GM12875 (cell line): ENCODE data around the gene MISP3.
A peak's percentile ranks its signal among the peaks of the same experiment; 100 is the strongest.
"Not testable (repeated sequence)": the region's sequence is repeated elsewhere in the genome, so short reads cannot be mapped to it uniquely, and the experiment has no call there.

ENCODE experiments used
- H3K4me3 ChIP-seq: one replicate; pipeline ENCODE4 v1.5.1; 2011; ENCODE audit warnings: low read depth, low read length, control low read depth
- TF ChIP-seq, protein P1 (sequence below): IDR thresholded peaks from 2 replicates; pipeline ENCODE4 v1.5.1; 2011; ENCODE audit warnings: low read depth, mild to moderate bottlenecking, control low read depth, inconsistent platforms, low read length, moderate library complexity, borderline replicate concordance; ENCODE audit not compliant: insufficient read depth

Gene MISP3

DNA sequence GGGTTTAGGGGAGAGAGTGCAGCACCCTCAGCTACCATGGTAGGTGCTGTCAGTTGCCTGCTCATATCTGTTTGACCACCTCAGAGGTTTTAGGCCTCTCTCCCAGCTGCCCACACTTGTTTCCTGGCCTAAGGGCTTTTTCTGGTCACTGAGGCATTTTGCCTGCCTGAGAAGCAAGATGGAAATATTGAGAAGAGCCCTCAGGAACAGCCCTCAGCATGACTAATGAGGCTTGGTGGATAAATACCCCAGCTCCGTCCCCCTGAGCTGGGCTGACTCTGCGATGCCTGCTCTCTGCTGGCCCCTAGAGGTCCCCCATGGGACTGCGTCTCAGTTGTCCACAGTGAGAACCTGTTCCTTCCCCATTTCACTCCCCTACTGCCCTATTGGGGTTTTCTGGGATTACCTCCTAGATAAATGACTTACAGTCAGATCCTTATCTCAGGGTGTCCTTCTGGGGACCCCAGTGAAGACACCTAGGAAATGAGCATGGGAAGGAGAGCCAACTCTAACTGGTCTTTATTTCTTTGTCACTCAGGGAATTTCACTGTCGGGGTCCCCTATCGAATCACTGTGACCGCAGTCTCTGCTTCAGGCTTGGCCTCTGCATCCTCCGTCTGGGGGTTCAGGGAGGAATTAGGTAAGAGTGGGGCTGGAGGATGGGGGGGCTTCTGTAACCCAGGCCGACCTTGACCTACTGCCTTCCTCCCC lies 24.0 kb upstream of the MISP3 start:
- no peak overlapping the region for H3K4me3 ChIP-seq

DNA sequence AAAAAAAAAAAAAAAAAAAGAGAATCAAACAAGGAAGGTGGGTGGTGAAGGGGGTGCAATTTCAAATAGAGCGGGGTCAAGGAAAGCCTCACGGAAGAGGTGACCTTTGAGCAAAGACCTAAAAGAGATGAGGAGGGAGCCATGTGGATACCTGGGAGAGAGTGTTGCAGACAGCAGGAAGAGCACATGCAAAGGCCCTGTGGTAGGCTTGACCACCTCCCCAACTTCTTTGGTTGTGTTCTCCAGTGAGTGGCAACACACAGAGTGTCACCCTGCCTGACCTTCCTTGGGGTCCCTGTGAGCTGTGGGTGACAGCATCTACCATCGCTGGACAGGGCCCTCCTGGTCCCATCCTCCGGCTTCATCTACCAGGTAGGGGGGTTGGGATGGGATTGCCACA lies 22.1 kb upstream of the MISP3 start:
- TF ChIP-seq, protein P1, sequence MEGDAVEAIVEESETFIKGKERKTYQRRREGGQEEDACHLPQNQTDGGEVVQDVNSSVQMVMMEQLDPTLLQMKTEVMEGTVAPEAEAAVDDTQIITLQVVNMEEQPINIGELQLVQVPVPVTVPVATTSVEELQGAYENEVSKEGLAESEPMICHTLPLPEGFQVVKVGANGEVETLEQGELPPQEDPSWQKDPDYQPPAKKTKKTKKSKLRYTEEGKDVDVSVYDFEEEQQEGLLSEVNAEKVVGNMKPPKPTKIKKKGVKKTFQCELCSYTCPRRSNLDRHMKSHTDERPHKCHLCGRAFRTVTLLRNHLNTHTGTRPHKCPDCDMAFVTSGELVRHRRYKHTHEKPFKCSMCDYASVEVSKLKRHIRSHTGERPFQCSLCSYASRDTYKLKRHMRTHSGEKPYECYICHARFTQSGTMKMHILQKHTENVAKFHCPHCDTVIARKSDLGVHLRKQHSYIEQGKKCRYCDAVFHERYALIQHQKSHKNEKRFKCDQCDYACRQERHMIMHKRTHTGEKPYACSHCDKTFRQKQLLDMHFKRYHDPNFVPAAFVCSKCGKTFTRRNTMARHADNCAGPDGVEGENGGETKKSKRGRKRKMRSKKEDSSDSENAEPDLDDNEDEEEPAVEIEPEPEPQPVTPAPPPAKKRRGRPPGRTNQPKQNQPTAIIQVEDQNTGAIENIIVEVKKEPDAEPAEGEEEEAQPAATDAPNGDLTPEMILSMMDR, result no peak
- no peak overlapping the region for H3K4me3 ChIP-seq

More for the DNA sequence above, 24.0 kb upstream of the MISP3 start:
- TF ChIP-seq, protein P1, result peak; percentile 92

DNA sequence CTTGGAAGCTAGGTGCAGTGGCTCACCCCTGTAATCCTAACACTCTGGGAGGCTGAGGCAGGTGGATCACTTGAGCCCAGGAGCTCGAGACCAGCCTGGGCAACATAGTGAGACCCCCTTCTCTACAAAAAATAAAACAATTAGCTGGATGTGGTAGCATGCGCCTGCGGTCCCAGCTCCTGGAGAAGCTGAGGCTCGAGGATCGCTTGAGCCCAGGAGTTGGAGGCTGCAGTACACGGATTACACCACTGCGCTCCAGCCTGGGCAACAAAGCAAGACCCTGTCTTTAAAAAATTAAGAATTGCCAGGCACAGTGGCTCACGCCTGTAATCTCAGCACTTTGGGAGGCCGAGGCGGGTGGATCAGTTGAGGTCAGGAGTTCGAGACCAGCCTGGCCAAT lies 21.6 kb upstream of the MISP3 start:
- not testable (repeated sequence) for H3K4me3 ChIP-seq

DNA sequence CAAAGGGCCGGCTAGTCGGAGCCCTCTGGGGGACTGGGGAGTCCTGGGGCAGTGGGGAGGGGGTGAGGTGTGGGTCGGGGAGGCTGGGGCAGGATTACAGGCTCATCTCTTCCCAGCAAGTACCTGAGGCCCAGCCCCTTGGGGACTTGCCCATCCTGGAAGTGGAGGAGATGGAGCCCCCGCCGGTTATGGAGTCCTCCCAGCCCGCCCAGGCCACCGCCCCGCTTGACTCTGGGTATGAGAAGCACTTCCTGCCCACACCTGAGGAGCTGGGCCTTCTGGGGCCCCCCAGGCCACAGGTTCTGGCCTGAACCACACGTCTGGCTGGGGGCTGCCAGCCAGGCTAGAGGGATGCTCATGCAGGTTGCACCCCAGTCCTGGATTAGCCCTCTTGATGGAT lies 20.6 kb upstream of the MISP3 start:
- no peak overlapping the region for H3K4me3 ChIP-seq
- TF ChIP-seq, protein P1, result no peak

DNA sequence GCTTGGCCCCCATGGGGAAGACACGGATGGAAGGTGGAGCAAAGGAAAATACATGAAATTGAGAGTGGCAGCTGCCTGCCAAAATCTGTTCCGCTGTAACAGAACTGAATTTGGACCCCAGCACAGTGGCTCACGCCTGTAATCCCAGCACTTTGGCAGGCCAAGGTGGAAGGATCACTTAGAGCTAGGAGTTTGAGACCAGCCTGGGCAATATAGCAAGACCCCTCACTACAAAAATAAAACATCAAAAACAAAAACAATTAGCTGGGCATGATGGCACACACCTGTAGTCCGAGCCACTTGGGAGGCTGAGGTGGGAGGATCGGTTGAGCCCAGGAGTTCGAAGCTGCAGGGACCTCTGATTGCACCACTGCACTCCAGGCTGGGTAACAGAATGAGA lies 20.1 kb upstream of the MISP3 start:
- TF ChIP-seq, protein P1, result no peak
- no peak overlapping the region for H3K4me3 ChIP-seq

DNA sequence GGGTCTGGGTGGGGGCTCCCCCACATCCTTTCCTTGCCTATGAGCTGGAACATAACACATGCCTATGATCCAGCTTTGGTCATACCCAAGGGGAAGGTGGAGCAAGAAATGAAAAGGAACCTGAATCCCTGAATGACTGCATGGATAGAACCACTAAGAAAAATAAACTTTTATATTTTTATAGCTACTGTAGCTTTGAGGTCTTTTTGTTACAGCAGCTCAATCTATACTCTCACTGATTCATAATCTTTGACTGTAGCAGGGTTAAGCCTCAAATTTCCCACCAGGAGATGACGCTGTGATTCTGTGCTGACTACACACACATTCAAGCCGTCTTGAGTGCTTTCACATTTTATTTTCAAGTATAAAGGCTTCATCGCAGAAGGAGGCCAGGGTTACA lies 19.6 kb upstream of the MISP3 start:
- TF ChIP-seq, protein P1, result no peak
- H3K4me3 ChIP-seq, result no peak overlapping the region

DNA sequence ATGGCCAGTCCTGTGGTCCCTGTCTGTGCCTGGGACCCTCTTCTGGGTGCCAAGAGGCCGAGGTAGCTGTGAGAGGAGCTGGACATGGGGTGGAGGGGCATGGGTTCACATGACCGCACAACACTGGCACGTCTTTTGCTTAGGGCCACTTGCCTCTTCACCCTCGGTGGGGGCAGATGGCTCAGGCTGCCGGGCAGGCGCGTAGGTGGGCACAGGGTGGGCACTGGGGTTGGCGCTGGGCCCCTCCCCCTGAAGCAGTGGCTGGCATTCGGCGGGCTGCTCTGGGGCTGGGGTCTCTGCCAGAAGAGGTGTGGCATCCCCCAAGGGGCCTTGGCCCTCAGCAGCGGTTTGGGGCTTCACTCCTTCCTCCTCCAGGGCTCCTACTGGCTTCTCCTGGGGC lies 19.1 kb upstream of the MISP3 start:
- TF ChIP-seq, protein P1, result no peak
- no peak overlapping the region for H3K4me3 ChIP-seq
